Muscle layer of colon (tissue), 2 donors: ENCODE results near the gene SPART.
"Not testable (repeated sequence)": the region's sequence is repeated elsewhere in the genome, so short reads cannot be mapped to it uniquely, and the experiment has no call there.

Source experiments
- H3K27ac ChIP-seq: one replicate; pipeline ENCODE4 v1.7.0; 2013; ENCODE audit warnings: low read depth, mild to moderate bottlenecking, low read length, moderate library complexity
- H3K27me3 ChIP-seq, 2 donors: one replicate each; pipeline ENCODE4 v1.7.0; 2013; ENCODE audit warnings: low read length in 2 of 2, mild to moderate bottlenecking in 2 of 2; ENCODE audit not compliant: insufficient read depth in 2 of 2, control insufficient read depth in 1 of 2
- H3K36me3 ChIP-seq: one replicate; pipeline ENCODE4 v1.7.0; 2013; ENCODE audit warnings: mild to moderate bottlenecking, low read length; ENCODE audit not compliant: insufficient read depth
- H3K4me1 ChIP-seq: one replicate; pipeline ENCODE4 v1.7.0; 2013; ENCODE audit warnings: mild to moderate bottlenecking, low read length; ENCODE audit not compliant: insufficient read depth
- H3K4me3 ChIP-seq, 2 donors: one replicate each; pipeline ENCODE4 v1.7.0; 2013; ENCODE audit warnings: low read length in 2 of 2, low read depth in 1 of 2, mild to moderate bottlenecking in 1 of 2, moderate library complexity in 1 of 2
- H3K9ac ChIP-seq: one replicate; pipeline ENCODE4 v1.7.0; 2013; ENCODE audit warnings: low read length
- H3K9me3 ChIP-seq: one replicate; pipeline ENCODE4 v1.7.0; 2013; ENCODE audit warnings: mild to moderate bottlenecking, low read length
- donor health status: abdominal sarcoma.
- donor health status: Adenocarcinoma of cecum.

The SPART gene

GRCh38 chr13:36310417-36311108 lies 35.6 kb downstream of the SPART start:
- H3K27me3 ChIP-seq: no peaks in the 10 kb centered on the region
- no peaks in the 10 kb centered on the region for H3K9me3 ChIP-seq
- H3K4me3 ChIP-seq: no peak overlapping the region
- no peaks in the 10 kb centered on the region for H3K4me1 ChIP-seq
- no peak overlapping the region for H3K9ac ChIP-seq
- no peak overlapping the region for H3K27ac ChIP-seq
- peaks cover 32% of the 10 kb centered on the region for H3K36me3 ChIP-seq

DNA sequence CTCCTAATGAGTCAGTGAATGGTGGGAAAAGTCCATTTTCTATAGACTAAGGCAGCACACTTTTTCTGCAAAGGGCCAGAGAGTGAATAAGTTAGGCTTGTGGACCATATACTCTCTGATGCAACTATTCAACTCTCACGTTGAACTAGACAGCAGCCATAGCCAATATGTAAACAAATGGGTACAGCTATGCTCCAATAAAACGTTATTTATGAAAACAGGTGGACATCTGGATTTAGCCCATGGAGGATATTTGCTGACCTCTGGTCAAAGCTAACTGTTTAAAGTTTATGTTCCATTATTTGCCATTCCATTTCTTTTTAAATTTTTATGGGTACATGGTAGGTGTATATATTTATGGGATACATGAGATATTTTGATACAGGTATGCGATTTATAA lies 43.9 kb downstream of the SPART start:
- Histone ChIP-seq H3K4me3 (no peak overlapping the region), H3K27me3 (no peaks in the 10 kb centered on the region), H3K27ac (no peak overlapping the region), H3K9me3 (no peaks in the 10 kb centered on the region), H3K4me1 (peaks cover 10% of the 10 kb centered on the region), H3K9ac (no peak overlapping the region), H3K36me3 (peaks cover 15% of the 10 kb centered on the region)

GRCh38 chr13:36299469-36299868 lies 46.7 kb downstream of the SPART start:
- Histone ChIP-seq H3K36me3 (peaks cover 11% of the 10 kb centered on the region), H3K4me1 (peaks cover 18% of the 10 kb centered on the region)
- not testable (repeated sequence) for H3K27me3 ChIP-seq, H3K9ac ChIP-seq, H3K9me3 ChIP-seq, H3K4me3 ChIP-seq, H3K27ac ChIP-seq

DNA sequence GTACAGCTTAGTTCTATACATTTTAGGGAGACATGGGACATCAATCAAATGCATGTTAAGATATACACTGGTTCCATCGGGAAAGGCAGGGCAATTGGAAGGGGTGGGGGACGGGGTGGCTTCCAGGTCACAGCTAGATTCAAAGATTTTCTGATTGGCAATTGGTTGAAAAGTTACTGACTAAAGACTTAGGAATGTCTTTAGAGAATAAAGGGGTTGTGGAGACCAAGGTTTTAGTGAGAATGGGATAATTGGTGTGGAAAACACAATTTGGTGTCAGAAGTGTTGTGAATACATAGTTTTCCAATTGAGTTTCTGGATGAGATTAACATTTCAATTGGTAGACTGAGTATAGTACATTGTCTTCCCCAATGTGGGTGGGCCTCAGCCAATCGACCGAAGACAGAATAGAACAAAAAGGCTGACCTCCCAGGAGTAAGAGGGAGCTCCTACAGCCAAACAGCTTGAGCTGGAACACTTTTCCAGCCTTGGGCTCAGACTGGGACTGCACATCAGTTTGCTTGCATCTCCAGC lies 47.6 kb downstream of the SPART start:
- Histone ChIP-seq H3K36me3 (peaks cover 11% of the 10 kb centered on the region), H3K27ac (peak overlapping the region; percentile 40), H3K9me3 (no peaks in the 10 kb centered on the region), H3K4me3 (peak overlapping the region in 1 of 2 donors; percentile 81), H3K4me1 (peaks cover 18% of the 10 kb centered on the region), H3K27me3 (no peaks in the 10 kb centered on the region), H3K9ac (peak overlapping the region; percentile 41)

- no peaks in the 10 kb centered on the region for H3K27me3 ChIP-seq
- peaks cover 18% of the 10 kb centered on the region for H3K4me1 ChIP-seq
- H3K9ac ChIP-seq: peak within 1 kb of the TSS; percentile 41
- peaks cover 6% of the 10 kb centered on the region for H3K36me3 ChIP-seq
- peak within 1 kb of the TSS; percentile 40 for H3K27ac ChIP-seq
- H3K9me3 ChIP-seq: no peaks in the 10 kb centered on the region
- peak within 1 kb of the TSS; percentile 62 to 81 for H3K4me3 ChIP-seq
Observed at GRCh38 chr13:36297366-36298338, 48.5 kb downstream of the SPART start, which contains the start of gene CCDC169. CCDC169 (minus strand) TSS chr13:36297814; CDS start chr13:36297719, 95 bp downstream.

- Histone ChIP-seq H3K9me3 (no peaks in the 10 kb centered on the region), H3K27me3 (no peaks in the 10 kb centered on the region), H3K27ac (no peak overlapping the region), H3K4me1 (peaks cover 18% of the 10 kb centered on the region), H3K4me3 (no peak overlapping the region), H3K36me3 (no peaks in the 10 kb centered on the region), H3K9ac (no peak overlapping the region)
Observed at GRCh38 chr13:36294096-36294495, 52.1 kb downstream of the SPART start.

DNA sequence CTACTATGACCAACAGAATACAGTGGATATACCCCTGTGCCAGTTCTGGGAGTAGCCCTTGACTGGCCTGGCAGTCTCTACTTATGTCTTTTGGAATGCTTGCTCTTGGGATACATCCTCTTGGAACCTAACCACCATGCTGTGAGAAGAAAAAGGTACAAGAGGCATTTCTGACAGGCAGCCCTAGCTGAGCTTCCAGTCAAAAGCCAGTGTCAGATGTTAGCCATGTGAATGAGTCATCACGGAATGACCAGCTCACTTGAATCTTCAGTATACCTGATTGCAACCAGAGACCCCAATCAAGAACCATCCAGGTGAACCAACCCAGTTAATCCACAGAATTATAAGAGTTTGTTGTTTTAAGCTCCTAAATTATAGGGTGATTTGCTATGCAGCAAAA lies 52.7 kb downstream of the SPART start:
- Histone ChIP-seq H3K9ac (no peak overlapping the region), H3K9me3 (no peaks in the 10 kb centered on the region), H3K27me3 (no peaks in the 10 kb centered on the region), H3K36me3 (no peaks in the 10 kb centered on the region), H3K4me3 (no peak overlapping the region), H3K27ac (no peak overlapping the region), H3K4me1 (peaks cover 13% of the 10 kb centered on the region)

- H3K36me3 ChIP-seq: no peaks in the 10 kb centered on the region
- no peaks in the 10 kb centered on the region for H3K9me3 ChIP-seq
- no peak overlapping the region for H3K27ac ChIP-seq
- H3K9ac ChIP-seq: no peak overlapping the region
- H3K4me3 ChIP-seq: no peak overlapping the region
- peaks cover 12% of the 10 kb centered on the region for H3K4me1 ChIP-seq
- H3K27me3 ChIP-seq: no peaks in the 10 kb centered on the region
Observed at GRCh38 chr13:36288794-36289391, 57.3 kb downstream of the SPART start.

- no peak overlapping the region for H3K9ac ChIP-seq
- H3K9me3 ChIP-seq: no peaks in the 10 kb centered on the region
- H3K27me3 ChIP-seq: no peaks in the 10 kb centered on the region
- peaks cover 12% of the 10 kb centered on the region for H3K4me1 ChIP-seq
- peak overlapping the region in 1 of 2 donors; percentile 34 for H3K4me3 ChIP-seq
- H3K27ac ChIP-seq: peak overlapping the region; percentile 41
- no peaks in the 10 kb centered on the region for H3K36me3 ChIP-seq
Observed at GRCh38 chr13:36286006-36286405, 60.2 kb downstream of the SPART start.

- H3K27ac ChIP-seq: no peak overlapping the region
- H3K4me1 ChIP-seq: peaks cover 12% of the 10 kb centered on the region
- H3K4me3 ChIP-seq: no peak overlapping the region
- H3K9ac ChIP-seq: no peak overlapping the region
- no peaks in the 10 kb centered on the region for H3K9me3 ChIP-seq
- H3K27me3 ChIP-seq: no peaks in the 10 kb centered on the region
- no peaks in the 10 kb centered on the region for H3K36me3 ChIP-seq
Observed at GRCh38 chr13:36282821-36283432, 63.3 kb downstream of the SPART start.
